GM13976 (cell line): ENCODE results near the gene USP53.

Experiments used
- DNase-seq: peaks from one replicate; pipeline ENCODE4 v3.0.0; 2012; ENCODE audit warnings: low spot score
- CTCF ChIP-seq: IDR thresholded peaks from 2 replicates; pipeline ENCODE4 v1.5.1; 2012; ENCODE audit warnings: borderline replicate concordance, mild to moderate bottlenecking; ENCODE audit not compliant: insufficient read depth; ENCODE audit errors: extremely low read depth, missing control alignments, control extremely low read depth
- in situ Hi-C: fragments of 300-500 bp; cut with MboI; formaldehyde crosslinking; loops from one replicate; pipeline ENCODE4 v1.12.0; 2022; ENCODE audit warnings: low sequenced_read_pairs, mixed read lengths, inconsistent platforms; ENCODE audit not compliant: unreplicated experiment

The USP53 gene

GRCh38 chr4:119207051-119207450 is 5.5 kb upstream of the USP53 start:
- TF ChIP-seq CTCF: no peak
- no peak for DNase-seq
- in situ Hi-C loops: no loop called here

GRCh38 chr4:119209077-119209476 is 3.4 kb upstream of the USP53 start:
- in situ Hi-C loops: no loop called here
- peak; percentile 34 for DNase-seq

GRCh38 chr4:119209586-119209985 is 2.9 kb upstream of the USP53 start:
- TF ChIP-seq CTCF: no peak
- no peak for DNase-seq
- in situ Hi-C loops: no loop called here

More at GRCh38 chr4:119209077-119209476, 3.4 kb upstream of the USP53 start:
- no peak for TF ChIP-seq CTCF

DNA sequence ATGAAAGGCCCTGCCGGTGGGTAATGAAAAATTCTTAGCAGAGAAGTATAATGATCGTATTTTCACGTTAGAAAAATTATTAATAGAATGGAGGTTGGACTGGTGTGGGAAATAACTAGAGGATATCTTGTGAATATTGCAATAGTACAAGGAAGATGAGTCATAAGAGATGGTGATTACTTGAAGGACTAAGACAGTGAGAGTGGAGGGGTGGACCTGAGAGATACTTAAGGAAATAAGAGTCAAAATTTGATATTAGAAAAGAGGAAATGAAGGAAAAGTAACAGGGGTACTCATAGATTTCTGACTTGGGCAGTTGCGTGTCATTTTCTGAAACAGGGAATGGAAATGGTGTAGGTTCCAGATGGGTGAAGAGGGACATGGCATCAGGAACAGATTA is 1.7 kb upstream of the USP53 start:
- in situ Hi-C loops: loop anchor here (10.0 kb wide), 1 partner anchor 84 kb away; no protein-coding TSS in a partner anchor
- DNase-seq: no peak
- TF ChIP-seq CTCF: no peak

DNA sequence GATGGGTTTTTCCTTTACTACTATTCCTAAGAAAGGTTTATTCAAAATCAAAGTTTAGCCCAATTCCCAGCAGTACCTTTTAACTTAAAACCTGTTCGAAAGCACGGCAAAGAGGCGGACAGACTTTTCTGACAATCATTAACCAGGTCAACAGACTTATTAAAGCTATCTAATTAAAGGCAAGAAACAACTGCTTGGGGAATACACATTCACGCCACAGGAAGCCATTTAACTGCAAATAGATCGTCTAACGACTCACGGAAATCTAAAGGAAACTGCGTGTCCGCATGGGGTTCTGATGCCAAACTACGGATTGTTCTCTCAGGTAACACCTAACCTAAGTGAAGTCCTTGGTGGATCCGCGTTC is 663 bp upstream of the USP53 start:
- in situ Hi-C loops: loop anchor here (10.0 kb wide), 1 partner anchor 83 kb away; no protein-coding TSS in a partner anchor
- DNase-seq: no peak
- TF ChIP-seq CTCF: no peak

DNA sequence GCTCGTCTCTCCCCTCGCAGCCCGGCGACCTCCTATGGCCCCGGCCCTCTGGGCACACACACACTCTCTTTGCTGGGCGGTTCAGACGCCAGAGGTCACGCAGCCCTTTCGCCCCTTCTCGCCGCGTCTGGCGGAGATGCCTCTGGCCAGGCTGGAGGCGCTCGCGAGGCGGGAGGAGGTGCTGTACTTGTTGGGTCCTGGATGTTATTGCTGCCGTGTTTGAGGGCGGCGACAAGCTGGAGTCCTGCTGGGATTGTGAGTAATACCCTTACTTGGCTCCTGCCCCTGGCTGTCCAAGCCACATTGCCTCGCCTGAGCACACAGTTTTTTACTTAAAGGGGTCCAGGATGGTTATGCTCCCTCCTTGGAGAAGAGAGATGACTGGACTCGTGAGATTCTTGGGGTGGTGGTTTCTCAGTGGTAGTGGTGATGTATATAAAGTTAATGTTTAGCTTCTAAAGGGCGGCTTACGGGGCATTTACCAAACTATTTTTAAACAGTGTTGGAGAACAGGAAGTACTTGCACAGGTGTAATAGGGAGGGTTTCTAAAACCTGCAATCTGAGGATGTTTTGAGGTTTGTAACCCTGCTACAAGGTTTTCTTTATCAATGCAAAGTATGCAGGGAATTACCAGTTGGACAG is 572 bp downstream of the USP53 start:
- peak; percentile 46 for TF ChIP-seq CTCF
- in situ Hi-C loops: loop anchor here (10.0 kb wide), 1 partner anchor 82 kb away; no protein-coding TSS in a partner anchor
- peak; percentile 78 for DNase-seq
